MV-4-11 (cell line): ENCODE data around the gene MCOLN3.
A peak's percentile ranks its signal among the peaks of the same experiment; 100 is the strongest.

ENCODE experiments used
- DNase-seq: peaks from one replicate; lab custom pipeline; 2025; lab: John Stamatoyannopoulos, UW

The MCOLN3 gene

GRCh38 chr1:85048296-85049064, at the start of gene MCOLN3:
TSS of gene MCOLN3 (minus strand) at chr1:85048500. CDS start at chr1:85045360, 3,140 bp downstream.
- DNase-seq, result no peak

- DNase-seq, result no peak
These were observed 45.3 kb upstream of the MCOLN3 start for GRCh38 chr1:85093644-85094043.

- DNase-seq, result peak; percentile 70
These were observed 43.5 kb upstream of the MCOLN3 start for GRCh38 chr1:85091671-85092280.

GRCh38 chr1:85090225-85090624, 41.9 kb upstream of the MCOLN3 start:
- DNase-seq, result no peak

- DNase-seq, result no peak
These were observed 40.9 kb upstream of the MCOLN3 start for GRCh38 chr1:85089203-85089602.

GRCh38 chr1:85088408-85088784, 40.1 kb upstream of the MCOLN3 start:
- DNase-seq, result no peak

GRCh38 chr1:85087659-85088407, 39.5 kb upstream of the MCOLN3 start:
- no peak for DNase-seq

- DNase-seq, result peak; percentile 26
These were observed 37.1 kb upstream of the MCOLN3 start for GRCh38 chr1:85085417-85085816.

GRCh38 chr1:85078903-85079302, 30.6 kb upstream of the MCOLN3 start:
- no peak for DNase-seq

GRCh38 chr1:85074365-85074964, 26.2 kb upstream of the MCOLN3 start:
- no peak for DNase-seq

- DNase-seq, result no peak
These were observed 22.7 kb upstream of the MCOLN3 start for GRCh38 chr1:85070972-85071492.

- DNase-seq, result no peak
These were observed 20.5 kb upstream of the MCOLN3 start for GRCh38 chr1:85068846-85069245.

- DNase-seq, result no peak
These were observed 17.2 kb upstream of the MCOLN3 start for GRCh38 chr1:85065550-85065949.

- no peak for DNase-seq
These were observed 14.2 kb upstream of the MCOLN3 start for GRCh38 chr1:85062425-85063026.

GRCh38 chr1:85061711-85062424, 13.6 kb upstream of the MCOLN3 start:
- peak; percentile 93 for DNase-seq

GRCh38 chr1:85060038-85060437, 11.7 kb upstream of the MCOLN3 start:
- DNase-seq, result no peak

GRCh38 chr1:85059563-85059962, 11.3 kb upstream of the MCOLN3 start:
- no peak for DNase-seq

GRCh38 chr1:85058786-85059185, 10.5 kb upstream of the MCOLN3 start:
- peak; percentile 83 for DNase-seq

GRCh38 chr1:85058311-85058710, 10.0 kb upstream of the MCOLN3 start:
- DNase-seq, result peak; percentile 84

- no peak for DNase-seq
These were observed 6.4 kb upstream of the MCOLN3 start for GRCh38 chr1:85054664-85055063.

- no peak for DNase-seq
These were observed 1.5 kb upstream of the MCOLN3 start for GRCh38 chr1:85049735-85050166.
